ENCODE results near the gene KLHL10. TPM values are rescaled to one million over a fixed set of nuclear protein-coding genes. Genes with fewer than 3 reads are reported as not detected.

The KLHL10 gene
- total and polyA plus RNA-seq, 2 of the 13 experiments (the other 11 are each of a cell fraction or from before 2014, with no cell fraction given) = 0.04 to 0.08 TPM

DNA sequence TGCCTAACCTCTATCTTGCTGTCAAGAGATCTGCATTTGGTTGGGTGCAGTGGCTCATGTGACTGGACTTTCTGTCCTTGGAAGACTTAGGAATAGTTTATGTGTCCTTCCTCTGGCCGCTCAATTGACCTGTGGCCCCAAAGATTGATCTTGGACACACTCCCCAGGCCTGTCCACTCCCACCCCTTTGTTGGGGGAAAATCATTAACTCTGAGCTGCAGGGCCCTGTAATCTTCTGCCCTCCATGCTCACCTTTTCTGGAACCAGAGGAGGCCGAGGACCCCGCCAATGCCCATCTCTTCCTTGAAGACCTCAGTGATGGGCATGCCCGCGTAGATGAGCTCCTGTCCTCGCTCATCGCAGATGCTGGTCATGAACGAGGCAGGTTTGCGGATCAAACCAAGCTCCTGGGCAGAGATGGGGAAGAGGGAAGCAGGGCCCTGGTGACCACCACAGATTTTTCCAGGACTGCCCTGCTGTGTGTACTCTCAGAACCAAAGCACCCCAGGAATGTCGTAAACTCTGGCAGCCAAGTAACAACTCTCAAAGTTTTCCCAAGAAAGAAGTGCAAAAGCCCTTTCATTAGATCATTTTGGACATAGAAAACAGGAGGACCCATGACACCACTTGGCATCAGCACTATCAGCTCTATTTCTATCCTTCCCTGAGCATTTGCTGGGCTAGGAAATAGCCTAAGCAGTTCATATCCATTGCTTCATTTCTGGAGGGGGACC, 36.1 kb downstream of the KLHL10 start (continued):
- TF ChIP-seq ZNF761 (CRISPR knock-in tag; conservative IDR thresholded peaks at IDR 0.05) (no peak), AKAP8 (CRISPR knock-in tag; IDR thresholded peaks at IDR 0.05) (peak; percentile 80; the same call in 1 of the 2 replicates), ZSCAN25 (CRISPR knock-in tag; IDR thresholded peaks at IDR 0.05) (0 out of 2 replicates have a peak, but pooled peaks have one; percentile 30), NFYB (CRISPR knock-in tag; IDR thresholded peaks at IDR 0.05) (no peak), ZNF766 (CRISPR knock-in tag; IDR thresholded peaks at IDR 0.05; ENCODE audit: borderline replicate concordance) (0 out of 2 replicates have a peak, but pooled peaks have one; percentile 29), HDAC1 (CRISPR knock-in tag; IDR thresholded peaks at IDR 0.05) (peak; percentile 62; the same call in 1 of the 2 replicates), NR2F1 (CRISPR knock-in tag; IDR thresholded peaks at IDR 0.05) (peak; percentile 60 to 64; a peak in 2 of 4 replicates), ZNF598 (CRISPR knock-in tag; IDR thresholded peaks at IDR 0.05; ENCODE audit: borderline replicate concordance) (0 out of 2 replicates have a peak, but pooled peaks have one; percentile 72), PHF21A (CRISPR knock-in tag; IDR thresholded peaks at IDR 0.05) (peak; percentile 46; the same call in 1 of the 2 replicates), ZMYM4 (CRISPR knock-in tag; IDR thresholded peaks at IDR 0.05) (peak; percentile 48), HOXA3 (CRISPR knock-in tag; IDR thresholded peaks at IDR 0.05) (peak; percentile 40; the same call in 1 of the 2 replicates), ZNF263 (CRISPR knock-in tag; IDR thresholded peaks at IDR 0.05) (0 out of 2 replicates have a peak, but pooled peaks have one; percentile 19), PTBP1 (IDR thresholded peaks at IDR 0.05; ENCODE audit: low read depth, low read length, poor library complexity, severe bottlenecking) (no peak), ZNF547 (CRISPR knock-in tag; IDR thresholded peaks at IDR 0.05) (peak; percentile 13; the same call in 1 of the 2 replicates), SPEN (CRISPR knock-in tag; IDR thresholded peaks at IDR 0.05; ENCODE audit: low read depth) (0 out of 2 replicates have a peak, but pooled peaks have one; percentile 24), PAXIP1 (CRISPR knock-in tag; conservative IDR thresholded peaks at IDR 0.05) (peak; percentile 81), SALL1 (CRISPR knock-in tag; IDR thresholded peaks at IDR 0.05) (peak; percentile 61), ESRRA (CRISPR knock-in tag; IDR thresholded peaks at IDR 0.05; ENCODE audit: low read depth) (peak; percentile 74; the same call in 1 of the 2 replicates)
- TF ChIP-seq, protein P1, sequence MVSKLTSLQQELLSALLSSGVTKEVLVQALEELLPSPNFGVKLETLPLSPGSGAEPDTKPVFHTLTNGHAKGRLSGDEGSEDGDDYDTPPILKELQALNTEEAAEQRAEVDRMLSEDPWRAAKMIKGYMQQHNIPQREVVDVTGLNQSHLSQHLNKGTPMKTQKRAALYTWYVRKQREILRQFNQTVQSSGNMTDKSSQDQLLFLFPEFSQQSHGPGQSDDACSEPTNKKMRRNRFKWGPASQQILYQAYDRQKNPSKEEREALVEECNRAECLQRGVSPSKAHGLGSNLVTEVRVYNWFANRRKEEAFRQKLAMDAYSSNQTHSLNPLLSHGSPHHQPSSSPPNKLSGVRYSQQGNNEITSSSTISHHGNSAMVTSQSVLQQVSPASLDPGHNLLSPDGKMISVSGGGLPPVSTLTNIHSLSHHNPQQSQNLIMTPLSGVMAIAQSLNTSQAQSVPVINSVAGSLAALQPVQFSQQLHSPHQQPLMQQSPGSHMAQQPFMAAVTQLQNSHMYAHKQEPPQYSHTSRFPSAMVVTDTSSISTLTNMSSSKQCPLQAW (CRISPR knock-in tag; IDR thresholded peaks at IDR 0.05) = 0 out of 2 replicates have a peak, but pooled peaks have one; percentile 17
- TF ChIP-seq, protein P2, sequence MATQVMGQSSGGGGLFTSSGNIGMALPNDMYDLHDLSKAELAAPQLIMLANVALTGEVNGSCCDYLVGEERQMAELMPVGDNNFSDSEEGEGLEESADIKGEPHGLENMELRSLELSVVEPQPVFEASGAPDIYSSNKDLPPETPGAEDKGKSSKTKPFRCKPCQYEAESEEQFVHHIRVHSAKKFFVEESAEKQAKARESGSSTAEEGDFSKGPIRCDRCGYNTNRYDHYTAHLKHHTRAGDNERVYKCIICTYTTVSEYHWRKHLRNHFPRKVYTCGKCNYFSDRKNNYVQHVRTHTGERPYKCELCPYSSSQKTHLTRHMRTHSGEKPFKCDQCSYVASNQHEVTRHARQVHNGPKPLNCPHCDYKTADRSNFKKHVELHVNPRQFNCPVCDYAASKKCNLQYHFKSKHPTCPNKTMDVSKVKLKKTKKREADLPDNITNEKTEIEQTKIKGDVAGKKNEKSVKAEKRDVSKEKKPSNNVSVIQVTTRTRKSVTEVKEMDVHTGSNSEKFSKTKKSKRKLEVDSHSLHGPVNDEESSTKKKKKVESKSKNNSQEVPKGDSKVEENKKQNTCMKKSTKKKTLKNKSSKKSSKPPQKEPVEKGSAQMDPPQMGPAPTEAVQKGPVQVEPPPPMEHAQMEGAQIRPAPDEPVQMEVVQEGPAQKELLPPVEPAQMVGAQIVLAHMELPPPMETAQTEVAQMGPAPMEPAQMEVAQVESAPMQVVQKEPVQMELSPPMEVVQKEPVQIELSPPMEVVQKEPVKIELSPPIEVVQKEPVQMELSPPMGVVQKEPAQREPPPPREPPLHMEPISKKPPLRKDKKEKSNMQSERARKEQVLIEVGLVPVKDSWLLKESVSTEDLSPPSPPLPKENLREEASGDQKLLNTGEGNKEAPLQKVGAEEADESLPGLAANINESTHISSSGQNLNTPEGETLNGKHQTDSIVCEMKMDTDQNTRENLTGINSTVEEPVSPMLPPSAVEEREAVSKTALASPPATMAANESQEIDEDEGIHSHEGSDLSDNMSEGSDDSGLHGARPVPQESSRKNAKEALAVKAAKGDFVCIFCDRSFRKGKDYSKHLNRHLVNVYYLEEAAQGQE (IDR thresholded peaks at IDR 0.05; ENCODE audit: borderline replicate concordance in 1 of 2, low read depth in 1 of 2, low read length in 2 of 2) = no peak
